Colonic mucosa (tissue), 4 donors: Measurements from ENCODE around the gene SCAI. TPM values are rescaled to one million over a fixed set of nuclear protein-coding genes. Genes with fewer than 3 reads are reported as not detected.
"Not testable (repeated sequence)": the region's sequence is repeated elsewhere in the genome, so short reads cannot be mapped to it uniquely, and the experiment has no call there.

Experiments used
- DNase-seq: peaks from one replicate; pipeline ENCODE4 v3.0.0-alpha.2; 2020
- H3K27ac ChIP-seq: fragments of 200-600 bp; one replicate; pipeline ENCODE4 v1.8.0; 2021
- H3K27me3 ChIP-seq: fragments of 200-600 bp; one replicate; pipeline ENCODE4 v1.8.0; 2021
- H3K36me3 ChIP-seq: fragments of 200-600 bp; one replicate; pipeline ENCODE4 v1.8.0; 2021
- H3K4me1 ChIP-seq: fragments of 200-600 bp; one replicate; pipeline ENCODE4 v1.8.0; 2021; ENCODE audit warnings: mild to moderate bottlenecking
- H3K4me3 ChIP-seq: fragments of 200-600 bp; one replicate; pipeline ENCODE4 v1.8.0; 2021
- H3K9ac ChIP-seq, 2 donors: one replicate each; pipeline ENCODE4 v1.7.0; 2013; ENCODE audit warnings: control low read depth in 2 of 2, low read depth in 2 of 2, low read length in 2 of 2
- H3K9me3 ChIP-seq: fragments of 200-600 bp; one replicate; pipeline ENCODE4 v1.8.0; 2021
- intact Hi-C: fragments of 100-400 bp; cut with DNase I; formaldehyde crosslinking; loops from one replicate; pipeline ENCODE4 v1.14.1; 2022
- total RNA-seq, 2 donors: library from RNA; stranded (reverse); fragmentation: NEBNext Ultra II Directional in 1 of 2; extraction: Animal tissue kit (Norgen Biotek cat#: 25700) in 1 of 2; gene quantifications; one replicate each; pipeline ENCODE4 v1.2.1, GENCODE V29; 2021
- TF ChIP-seq, protein P1 (sequence below): fragments of 200-600 bp; IDR thresholded peaks from one replicate; pipeline ENCODE4 v1.8.0; 2022; ENCODE audit warnings: antibody characterized with exemption, mild to moderate bottlenecking
- donor health status: healthy.
- donor health status: DM: no; HTN: no; CAD: no.
- donor health status: DM: no; HTN: no; CAD: no.

SCAI gene
- total RNA-seq, 2 donors from 2014 or later: 6.7 to 8.3 TPM

DNA sequence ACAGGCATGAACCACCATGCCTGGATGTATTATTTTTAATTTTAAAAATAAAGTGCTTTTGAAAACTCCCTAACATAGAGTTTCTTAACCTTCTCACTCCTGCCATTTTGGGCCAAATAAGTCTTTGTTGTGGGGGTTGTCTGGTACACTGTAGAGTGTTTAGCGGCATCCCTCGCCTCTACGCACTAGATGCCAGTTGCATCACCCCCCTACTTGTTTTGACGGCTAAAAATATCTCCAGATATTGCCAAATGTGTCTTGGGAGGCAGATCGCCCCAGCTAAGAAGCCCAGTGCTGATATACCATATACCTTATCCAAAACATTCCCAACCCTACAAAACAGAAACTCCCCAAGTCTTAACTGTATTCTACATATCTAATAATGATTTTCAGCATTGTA is 54.6 kb downstream of the SCAI start:
- no peaks in the 10 kb centered on the region for H3K9me3 ChIP-seq
- intact Hi-C loops: no loop called here
- no peaks in the 10 kb centered on the region for H3K4me1 ChIP-seq
- H3K9ac ChIP-seq: no peak overlapping the region
- DNase-seq: no peak
- no peak overlapping the region for H3K27ac ChIP-seq
- H3K36me3 ChIP-seq: no peaks in the 10 kb centered on the region
- no peaks in the 10 kb centered on the region for H3K27me3 ChIP-seq
- TF ChIP-seq, protein P1, sequence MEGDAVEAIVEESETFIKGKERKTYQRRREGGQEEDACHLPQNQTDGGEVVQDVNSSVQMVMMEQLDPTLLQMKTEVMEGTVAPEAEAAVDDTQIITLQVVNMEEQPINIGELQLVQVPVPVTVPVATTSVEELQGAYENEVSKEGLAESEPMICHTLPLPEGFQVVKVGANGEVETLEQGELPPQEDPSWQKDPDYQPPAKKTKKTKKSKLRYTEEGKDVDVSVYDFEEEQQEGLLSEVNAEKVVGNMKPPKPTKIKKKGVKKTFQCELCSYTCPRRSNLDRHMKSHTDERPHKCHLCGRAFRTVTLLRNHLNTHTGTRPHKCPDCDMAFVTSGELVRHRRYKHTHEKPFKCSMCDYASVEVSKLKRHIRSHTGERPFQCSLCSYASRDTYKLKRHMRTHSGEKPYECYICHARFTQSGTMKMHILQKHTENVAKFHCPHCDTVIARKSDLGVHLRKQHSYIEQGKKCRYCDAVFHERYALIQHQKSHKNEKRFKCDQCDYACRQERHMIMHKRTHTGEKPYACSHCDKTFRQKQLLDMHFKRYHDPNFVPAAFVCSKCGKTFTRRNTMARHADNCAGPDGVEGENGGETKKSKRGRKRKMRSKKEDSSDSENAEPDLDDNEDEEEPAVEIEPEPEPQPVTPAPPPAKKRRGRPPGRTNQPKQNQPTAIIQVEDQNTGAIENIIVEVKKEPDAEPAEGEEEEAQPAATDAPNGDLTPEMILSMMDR: no peak
- H3K4me3 ChIP-seq: no peak overlapping the region

GRCh38 chr9:125085703-125086477 is 57.4 kb downstream of the SCAI start:
- TF ChIP-seq, protein P1: no peak

DNA sequence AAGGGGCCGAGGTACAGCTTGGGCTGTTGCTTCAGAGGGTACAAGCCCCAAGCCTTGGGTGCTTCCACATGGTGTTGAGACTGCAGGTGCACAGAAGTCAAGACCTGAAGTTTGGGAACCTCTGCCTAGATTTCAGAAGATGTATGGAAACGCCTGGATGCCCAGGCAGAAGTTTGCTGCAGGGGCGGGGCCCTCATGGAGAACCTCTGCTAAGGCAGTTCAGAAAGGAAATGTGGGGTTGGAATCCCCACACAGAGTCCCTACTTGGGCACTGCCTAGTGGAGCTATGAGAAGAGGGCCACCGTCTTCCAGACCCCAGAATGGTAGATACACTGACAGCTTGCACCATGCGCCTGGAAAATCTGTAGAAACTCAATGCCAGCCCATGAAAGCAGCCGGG is 61.1 kb downstream of the SCAI start:
- DNase-seq, H3K27ac ChIP-seq, H3K9me3 ChIP-seq, H3K9ac ChIP-seq, H3K27me3 ChIP-seq, H3K4me1 ChIP-seq, intact Hi-C loops, H3K4me3 ChIP-seq, H3K36me3 ChIP-seq: not testable (repeated sequence)

More at GRCh38 chr9:125085703-125086477, 57.4 kb downstream of the SCAI start:
- H3K36me3 ChIP-seq: no peaks in the 10 kb centered on the region
- H3K27me3 ChIP-seq: no peaks in the 10 kb centered on the region
- H3K9ac ChIP-seq: no peak overlapping the region
- DNase-seq: no peak
- intact Hi-C loops: no loop called here
- H3K4me3 ChIP-seq: no peak overlapping the region
- H3K27ac ChIP-seq: no peak overlapping the region
- no peaks in the 10 kb centered on the region for H3K4me1 ChIP-seq
- no peaks in the 10 kb centered on the region for H3K9me3 ChIP-seq

- H3K9me3 ChIP-seq, DNase-seq, H3K27ac ChIP-seq, H3K36me3 ChIP-seq, H3K27me3 ChIP-seq, H3K4me3 ChIP-seq, H3K4me1 ChIP-seq, intact Hi-C loops, H3K9ac ChIP-seq: not testable (repeated sequence)
Measured at GRCh38 chr9:125080797-125081196, 62.5 kb downstream of the SCAI start.

- no peaks in the 10 kb centered on the region for H3K36me3 ChIP-seq
- intact Hi-C loops: no loop called here
- DNase-seq: no peak
Measured at GRCh38 chr9:125079931-125080330, 63.4 kb downstream of the SCAI start.

GRCh38 chr9:125075997-125076396 is 67.3 kb downstream of the SCAI start:
- no peak overlapping the region for H3K9ac ChIP-seq
- no peaks in the 10 kb centered on the region for H3K9me3 ChIP-seq
- H3K4me3 ChIP-seq: no peak overlapping the region
- no peak for DNase-seq
- intact Hi-C loops: no loop called here
- no peak overlapping the region for H3K27ac ChIP-seq
- TF ChIP-seq, protein P1: no peak
- H3K4me1 ChIP-seq: no peaks in the 10 kb centered on the region
- no peaks in the 10 kb centered on the region for H3K36me3 ChIP-seq
- H3K27me3 ChIP-seq: no peaks in the 10 kb centered on the region

More at GRCh38 chr9:125079931-125080330, 63.4 kb downstream of the SCAI start:
- Histone ChIP-seq H3K4me1 (no peaks in the 10 kb centered on the region), H3K9me3 (no peaks in the 10 kb centered on the region), H3K4me3 (no peak overlapping the region), H3K27me3 (no peaks in the 10 kb centered on the region), H3K9ac (no peak overlapping the region), H3K27ac (no peak overlapping the region)
- TF ChIP-seq, protein P1: no peak
